Measurements from ENCODE around the gene IGBP1.

DNA sequence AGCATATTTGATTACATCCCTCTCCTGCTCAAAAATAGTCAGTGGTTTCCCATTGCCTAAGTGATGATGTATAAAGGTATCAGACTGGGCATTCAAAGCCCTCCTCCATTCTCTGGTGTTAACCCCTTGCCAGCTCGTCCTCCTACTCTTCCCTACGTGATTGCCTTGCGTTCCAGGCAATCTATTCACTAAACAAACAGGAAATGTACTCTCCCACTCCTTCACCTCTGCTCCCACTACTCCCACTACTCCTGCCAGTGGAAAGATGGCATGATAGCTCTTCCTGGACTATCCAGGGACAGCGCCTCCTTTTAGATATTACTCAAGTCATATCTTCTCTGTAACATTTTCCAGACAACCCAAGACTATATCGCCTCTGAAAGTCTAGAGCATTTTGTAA, 49.8 kb downstream of the IGBP1 start:
- no peak for TF ChIP-seq POLR2A (IDR thresholded peaks at IDR 0.05)
- TF ChIP-seq, protein P1, sequence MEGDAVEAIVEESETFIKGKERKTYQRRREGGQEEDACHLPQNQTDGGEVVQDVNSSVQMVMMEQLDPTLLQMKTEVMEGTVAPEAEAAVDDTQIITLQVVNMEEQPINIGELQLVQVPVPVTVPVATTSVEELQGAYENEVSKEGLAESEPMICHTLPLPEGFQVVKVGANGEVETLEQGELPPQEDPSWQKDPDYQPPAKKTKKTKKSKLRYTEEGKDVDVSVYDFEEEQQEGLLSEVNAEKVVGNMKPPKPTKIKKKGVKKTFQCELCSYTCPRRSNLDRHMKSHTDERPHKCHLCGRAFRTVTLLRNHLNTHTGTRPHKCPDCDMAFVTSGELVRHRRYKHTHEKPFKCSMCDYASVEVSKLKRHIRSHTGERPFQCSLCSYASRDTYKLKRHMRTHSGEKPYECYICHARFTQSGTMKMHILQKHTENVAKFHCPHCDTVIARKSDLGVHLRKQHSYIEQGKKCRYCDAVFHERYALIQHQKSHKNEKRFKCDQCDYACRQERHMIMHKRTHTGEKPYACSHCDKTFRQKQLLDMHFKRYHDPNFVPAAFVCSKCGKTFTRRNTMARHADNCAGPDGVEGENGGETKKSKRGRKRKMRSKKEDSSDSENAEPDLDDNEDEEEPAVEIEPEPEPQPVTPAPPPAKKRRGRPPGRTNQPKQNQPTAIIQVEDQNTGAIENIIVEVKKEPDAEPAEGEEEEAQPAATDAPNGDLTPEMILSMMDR (IDR thresholded peaks at IDR 0.05), result no peak

All from vagina (tissue), 2 donors.